ENCODE measurements around the gene SDK2.

- no peak for TF ChIP-seq POLR2A (IDR thresholded peaks at IDR 0.05)
- TF ChIP-seq CTCF (IDR thresholded peaks at IDR 0.05) = no peak
Observed at GRCh38 chr17:73554498-73554897, 89.7 kb downstream of the SDK2 start.
